ENCODE results near the gene NBAS. TPM values are rescaled to one million over a fixed set of nuclear protein-coding genes. Genes with fewer than 3 reads are reported as not detected.

NBAS gene
- total RNA-seq, 1 experiment from 2014 or later, result 30.4 TPM

- Histone ChIP-seq H2AFZ (ENCODE audit: low read length) (no peak overlapping the region), H3K79me2 (ENCODE audit: low read length) (no peaks in the 10 kb centered on the region), H3K36me3 (ENCODE audit: insufficient read depth, low read length) (no peaks in the 10 kb centered on the region), H3K9me3 (ENCODE audit: low read length) (no peaks in the 10 kb centered on the region), H3K9ac (ENCODE audit: low read length) (no peak overlapping the region), H3K4me3 (ENCODE audit: low read length) (no peak overlapping the region), H3K4me1 (ENCODE audit: low read length) (no peaks in the 10 kb centered on the region), H4K20me1 (ENCODE audit: insufficient read depth, low read depth, low read length) (no peaks in the 10 kb centered on the region), H3K4me2 (ENCODE audit: low read depth, low read length, poor library complexity, severe bottlenecking) (no peak overlapping the region), H3K9me2 (replicated peaks; ENCODE audit: insufficient read depth, low read length) (no peaks in the 10 kb centered on the region), H3K27me3 (ENCODE audit: low read length) (no peaks in the 10 kb centered on the region), H3K27ac (ENCODE audit: low read length) (no peak overlapping the region)
- no peak for DNase-seq
Measured at GRCh38 chr2:15369129-15369528, 192.0 kb downstream of the NBAS start.

GRCh38 chr2:15367715-15368114 is 193.4 kb downstream of the NBAS start:
- no peaks in the 10 kb centered on the region for H4K20me1 ChIP-seq (ENCODE audit: insufficient read depth, low read depth, low read length)
- no peaks in the 10 kb centered on the region for H3K9me3 ChIP-seq (ENCODE audit: low read length)
- H3K27me3 ChIP-seq (ENCODE audit: low read length), result no peaks in the 10 kb centered on the region
- H2AFZ ChIP-seq (ENCODE audit: low read length), result no peak overlapping the region
- no peak overlapping the region for H3K4me2 ChIP-seq (ENCODE audit: low read depth, low read length, poor library complexity, severe bottlenecking)
- no peak overlapping the region for H3K9ac ChIP-seq (ENCODE audit: low read length)
- no peaks in the 10 kb centered on the region for H3K9me2 ChIP-seq (replicated peaks; ENCODE audit: insufficient read depth, low read length)
- no peak overlapping the region for H3K4me3 ChIP-seq (ENCODE audit: low read length)
- H3K4me1 ChIP-seq (ENCODE audit: low read length), result no peaks in the 10 kb centered on the region
- H3K36me3 ChIP-seq (ENCODE audit: insufficient read depth, low read length), result no peaks in the 10 kb centered on the region
- no peaks in the 10 kb centered on the region for H3K79me2 ChIP-seq (ENCODE audit: low read length)
- DNase-seq, result no peak
- no peak overlapping the region for H3K27ac ChIP-seq (ENCODE audit: low read length)

GRCh38 chr2:15367205-15367604 is 193.9 kb downstream of the NBAS start:
- no peak overlapping the region for H3K4me3 ChIP-seq (ENCODE audit: low read length)
- no peak overlapping the region for H3K9ac ChIP-seq (ENCODE audit: low read length)
- H3K9me3 ChIP-seq (ENCODE audit: low read length), result no peaks in the 10 kb centered on the region
- no peak for DNase-seq
- no peaks in the 10 kb centered on the region for H3K79me2 ChIP-seq (ENCODE audit: low read length)
- H3K27me3 ChIP-seq (ENCODE audit: low read length), result no peaks in the 10 kb centered on the region
- H4K20me1 ChIP-seq (ENCODE audit: insufficient read depth, low read depth, low read length), result no peaks in the 10 kb centered on the region
- H3K27ac ChIP-seq (ENCODE audit: low read length), result no peak overlapping the region
- no peaks in the 10 kb centered on the region for H3K4me1 ChIP-seq (ENCODE audit: low read length)
- H3K4me2 ChIP-seq (ENCODE audit: low read depth, low read length, poor library complexity, severe bottlenecking), result no peak overlapping the region
- H2AFZ ChIP-seq (ENCODE audit: low read length), result no peak overlapping the region
- H3K36me3 ChIP-seq (ENCODE audit: insufficient read depth, low read length), result no peaks in the 10 kb centered on the region
- no peaks in the 10 kb centered on the region for H3K9me2 ChIP-seq (replicated peaks; ENCODE audit: insufficient read depth, low read length)

- H3K27me3 ChIP-seq (ENCODE audit: low read length), result no peaks in the 10 kb centered on the region
- H3K4me1 ChIP-seq (ENCODE audit: low read length), result no peaks in the 10 kb centered on the region
- no peak overlapping the region for H3K27ac ChIP-seq (ENCODE audit: low read length)
- no peaks in the 10 kb centered on the region for H4K20me1 ChIP-seq (ENCODE audit: insufficient read depth, low read depth, low read length)
- no peak for DNase-seq
- H3K9me3 ChIP-seq (ENCODE audit: low read length), result no peaks in the 10 kb centered on the region
- H3K9me2 ChIP-seq (replicated peaks; ENCODE audit: insufficient read depth, low read length), result no peaks in the 10 kb centered on the region
- H2AFZ ChIP-seq (ENCODE audit: low read length), result no peak overlapping the region
- no peaks in the 10 kb centered on the region for H3K36me3 ChIP-seq (ENCODE audit: insufficient read depth, low read length)
- H3K9ac ChIP-seq (ENCODE audit: low read length), result no peak overlapping the region
- no peak overlapping the region for H3K4me2 ChIP-seq (ENCODE audit: low read depth, low read length, poor library complexity, severe bottlenecking)
- no peak overlapping the region for H3K4me3 ChIP-seq (ENCODE audit: low read length)
- no peaks in the 10 kb centered on the region for H3K79me2 ChIP-seq (ENCODE audit: low read length)
Measured at GRCh38 chr2:15365411-15365810, 195.7 kb downstream of the NBAS start.

GRCh38 chr2:15364561-15364960 is 196.6 kb downstream of the NBAS start:
- DNase-seq, result no peak
- H3K9me3 ChIP-seq (ENCODE audit: low read length), result no peaks in the 10 kb centered on the region

GRCh38 chr2:15363734-15364133 is 197.4 kb downstream of the NBAS start:
- no peak for DNase-seq
- no peaks in the 10 kb centered on the region for H3K79me2 ChIP-seq (ENCODE audit: low read length)
- no peaks in the 10 kb centered on the region for H3K4me1 ChIP-seq (ENCODE audit: low read length)
- H3K9me3 ChIP-seq (ENCODE audit: low read length), result no peaks in the 10 kb centered on the region
- H3K4me2 ChIP-seq (ENCODE audit: low read depth, low read length, poor library complexity, severe bottlenecking), result no peak overlapping the region
- no peak overlapping the region for H3K9ac ChIP-seq (ENCODE audit: low read length)
- no peaks in the 10 kb centered on the region for H3K9me2 ChIP-seq (replicated peaks; ENCODE audit: insufficient read depth, low read length)
- H3K27ac ChIP-seq (ENCODE audit: low read length), result no peak overlapping the region
- no peaks in the 10 kb centered on the region for H4K20me1 ChIP-seq (ENCODE audit: insufficient read depth, low read depth, low read length)
- no peak overlapping the region for H3K4me3 ChIP-seq (ENCODE audit: low read length)
- H3K36me3 ChIP-seq (ENCODE audit: insufficient read depth, low read length), result no peaks in the 10 kb centered on the region
- H2AFZ ChIP-seq (ENCODE audit: low read length), result no peak overlapping the region
- no peaks in the 10 kb centered on the region for H3K27me3 ChIP-seq (ENCODE audit: low read length)

More at GRCh38 chr2:15364561-15364960, 196.6 kb downstream of the NBAS start:
- H3K27ac ChIP-seq (ENCODE audit: low read length), result no peak overlapping the region
- no peaks in the 10 kb centered on the region for H4K20me1 ChIP-seq (ENCODE audit: insufficient read depth, low read depth, low read length)
- no peak overlapping the region for H3K9ac ChIP-seq (ENCODE audit: low read length)
- H3K27me3 ChIP-seq (ENCODE audit: low read length), result no peaks in the 10 kb centered on the region
- H3K4me3 ChIP-seq (ENCODE audit: low read length), result no peak overlapping the region
- no peak overlapping the region for H3K4me2 ChIP-seq (ENCODE audit: low read depth, low read length, poor library complexity, severe bottlenecking)
- H3K9me2 ChIP-seq (replicated peaks; ENCODE audit: insufficient read depth, low read length), result no peaks in the 10 kb centered on the region
- H2AFZ ChIP-seq (ENCODE audit: low read length), result no peak overlapping the region
- no peaks in the 10 kb centered on the region for H3K79me2 ChIP-seq (ENCODE audit: low read length)
- H3K36me3 ChIP-seq (ENCODE audit: insufficient read depth, low read length), result no peaks in the 10 kb centered on the region
- no peaks in the 10 kb centered on the region for H3K4me1 ChIP-seq (ENCODE audit: low read length)

- Histone ChIP-seq H3K36me3 (ENCODE audit: insufficient read depth, low read length) (no peaks in the 10 kb centered on the region), H3K4me2 (ENCODE audit: low read depth, low read length, poor library complexity, severe bottlenecking) (no peak overlapping the region), H3K9ac (ENCODE audit: low read length) (no peak overlapping the region), H2AFZ (ENCODE audit: low read length) (no peak overlapping the region), H3K27me3 (ENCODE audit: low read length) (no peaks in the 10 kb centered on the region), H3K9me2 (replicated peaks; ENCODE audit: insufficient read depth, low read length) (no peaks in the 10 kb centered on the region), H3K4me1 (ENCODE audit: low read length) (no peaks in the 10 kb centered on the region), H4K20me1 (ENCODE audit: insufficient read depth, low read depth, low read length) (no peaks in the 10 kb centered on the region), H3K27ac (ENCODE audit: low read length) (no peak overlapping the region), H3K79me2 (ENCODE audit: low read length) (no peaks in the 10 kb centered on the region), H3K9me3 (ENCODE audit: low read length) (no peaks in the 10 kb centered on the region), H3K4me3 (ENCODE audit: low read length) (no peak overlapping the region)
- DNase-seq, result no peak
Measured at GRCh38 chr2:15363142-15363541, 198.0 kb downstream of the NBAS start.

- Histone ChIP-seq H3K4me1 (ENCODE audit: low read length) (no peaks in the 10 kb centered on the region), H3K4me2 (ENCODE audit: low read depth, low read length, poor library complexity, severe bottlenecking) (no peak overlapping the region), H3K9ac (ENCODE audit: low read length) (no peak overlapping the region), H3K4me3 (ENCODE audit: low read length) (no peak overlapping the region), H3K27ac (ENCODE audit: low read length) (no peak overlapping the region), H4K20me1 (ENCODE audit: insufficient read depth, low read depth, low read length) (no peaks in the 10 kb centered on the region), H3K9me3 (ENCODE audit: low read length) (no peaks in the 10 kb centered on the region), H3K36me3 (ENCODE audit: insufficient read depth, low read length) (no peaks in the 10 kb centered on the region), H2AFZ (ENCODE audit: low read length) (no peak overlapping the region), H3K27me3 (ENCODE audit: low read length) (no peaks in the 10 kb centered on the region), H3K79me2 (ENCODE audit: low read length) (no peaks in the 10 kb centered on the region), H3K9me2 (replicated peaks; ENCODE audit: insufficient read depth, low read length) (no peaks in the 10 kb centered on the region)
- no peak for DNase-seq
Measured at GRCh38 chr2:15359716-15360531, 201.2 kb downstream of the NBAS start.

Measured in Karpas-422 (cell line).